GM12878 (cell line): Measurements from ENCODE around the gene CHRM5. TPM values are rescaled to one million over a fixed set of nuclear protein-coding genes. Genes with fewer than 3 reads are reported as not detected.

Experiments used
- BMI1 ChIP-seq: fragments of 450-650 bp; IDR thresholded peaks from 2 replicates; pipeline ENCODE4 v1.6.1; 2016; ENCODE audit warnings: mild to moderate bottlenecking, moderate library complexity, borderline replicate concordance
- CBFB ChIP-seq: IDR thresholded peaks from 2 replicates; pipeline ENCODE4 v1.6.1; 2016; ENCODE audit warnings: antibody characterized with exemption, low read depth
- EED ChIP-seq: sonication (generic); IDR thresholded peaks from 2 replicates; pipeline ENCODE4 v1.6.1; 2016; ENCODE audit warnings: antibody characterized with exemption, low read depth
- GABPA ChIP-seq: IDR thresholded peaks from 2 replicates; pipeline ENCODE4 v1.6.1; 2014; ENCODE audit warnings: antibody characterized with exemption, low read depth, mild to moderate bottlenecking, inconsistent platforms
- HDAC6 ChIP-seq: fragments of 200-600 bp; sonication (generic); IDR thresholded peaks from one replicate; pipeline ENCODE4 v1.8.0; 2017; ENCODE audit warnings: antibody characterized with exemption; ENCODE audit not compliant: unreplicated experiment
- HDGF ChIP-seq: fragments of 450-650 bp; IDR thresholded peaks from 2 replicates; pipeline ENCODE4 v1.6.1; 2016; ENCODE audit warnings: antibody characterized with exemption
- IRF4 ChIP-seq: IDR thresholded peaks from 2 replicates; pipeline ENCODE4 v1.6.1; 2011; ENCODE audit warnings: low read depth, low read length
- MEF2B ChIP-seq: fragments of 450-650 bp; IDR thresholded peaks from 2 replicates; pipeline ENCODE4 v1.6.1; 2018; ENCODE audit warnings: mild to moderate bottlenecking, moderate library complexity; ENCODE audit not compliant: partially characterized antibody, poor library complexity, severe bottlenecking
- MXI1 ChIP-seq: fragments of 150-350 bp; IDR thresholded peaks from 2 replicates; pipeline ENCODE4 v1.6.1; 2011; ENCODE audit warnings: low read depth, mild to moderate bottlenecking, inconsistent platforms, low read length, improper control_type of control experiment
- NFXL1 ChIP-seq: fragments of 450-650 bp; IDR thresholded peaks from 2 replicates; pipeline ENCODE4 v1.6.1; 2017; ENCODE audit warnings: antibody characterized with exemption, mild to moderate bottlenecking, borderline replicate concordance
- NR2C1 ChIP-seq: fragments of 450-650 bp; IDR thresholded peaks from 2 replicates; pipeline ENCODE4 v1.6.1; 2017; ENCODE audit warnings: antibody characterized with exemption, mild to moderate bottlenecking, moderate library complexity
- NR2F1 ChIP-seq: fragments of 450-650 bp; conservative IDR thresholded peaks from 2 replicates; pipeline ENCODE4 v1.6.1; 2017; ENCODE audit warnings: mild to moderate bottlenecking
- RAD21 ChIP-seq: IDR thresholded peaks from 2 replicates; pipeline ENCODE4 v1.6.1; 2011; ENCODE audit warnings: mild to moderate bottlenecking, low read depth, low read length, moderate library complexity; ENCODE audit not compliant: insufficient read depth
- SRF ChIP-seq, 2 experiments: IDR thresholded peaks; 2 replicates each; pipeline ENCODE4 v1.6.1; 2011; ENCODE audit warnings: low read depth in 2 of 2, low read length in 2 of 2, mild to moderate bottlenecking in 1 of 2, moderate library complexity in 1 of 2
- TARDBP ChIP-seq: IDR thresholded peaks from 2 replicates; pipeline ENCODE4 v1.6.1; 2016; ENCODE audit warnings: borderline replicate concordance
- TBL1XR1 ChIP-seq: IDR thresholded peaks from 2 replicates; pipeline ENCODE4 v1.6.1; 2012; ENCODE audit warnings: low read depth, low read length, improper control_type of control experiment
- WRNIP1 ChIP-seq: IDR thresholded peaks from 2 replicates; pipeline ENCODE4 v1.6.1; 2011; ENCODE audit warnings: low read depth, low read length, improper control_type of control experiment, borderline replicate concordance
- YBX1 ChIP-seq: fragments of 450-650 bp; IDR thresholded peaks from 2 replicates; pipeline ENCODE4 v1.6.1; 2016; ENCODE audit warnings: antibody characterized with exemption
- ZNF207 ChIP-seq: fragments of 450-650 bp; IDR thresholded peaks from 2 replicates; pipeline ENCODE4 v1.6.1; 2014; ENCODE audit warnings: antibody characterized with exemption, mild to moderate bottlenecking, borderline replicate concordance
- ZNF384 ChIP-seq: IDR thresholded peaks from 2 replicates; pipeline ENCODE4 v1.6.1; 2012; ENCODE audit warnings: low read depth, mild to moderate bottlenecking, low read length, improper control_type of control experiment, borderline replicate concordance
- polyA plus RNA-seq, 11 experiments: library from polyadenylated mRNA; depleted of rRNA in 4 of 11; unstranded in 6 of 11; stranded (reverse) in 5 of 11; fragments of >200 nt; fragmentation: Nextera tagmentation in 4 of 11; fragmentation: Illumina TruSeq in 1 of 11; extraction: Ambion mirVana in 4 of 11; extraction: Trizol in 1 of 11; gene quantifications; 1 replicate in 1 of 11; 2 replicates in 10 of 11; pipeline versions ENCODE4 v1.2.1 to v1.2.3, GENCODE V29; 2011 to 2016; ENCODE audit warnings: inconsistent platforms in 2 of 11, missing spikeins in 2 of 11, low read depth in 1 of 11
- total RNA-seq, 4 experiments: library from RNA; depleted of rRNA in 3 of 4; stranded (reverse); fragments of >200 nt in 3 of 4; fragmentation: Illumina TruSeq in 1 of 4; extraction: Trizol in 1 of 4; gene quantifications; 2 replicates each; pipeline versions ENCODE4 v1.2.1 to v1.2.3, GENCODE V29; 2013 to 2021
- TF ChIP-seq, protein P1 (sequence below), 3 experiments: IDR thresholded peaks in 2 of 3; conservative IDR thresholded peaks in 1 of 3; 2 replicates each; pipeline ENCODE4 v1.5.1; 2011; ENCODE audit warnings: low read depth in 3 of 3, low read length in 3 of 3, mild to moderate bottlenecking in 3 of 3, control low read depth in 2 of 3, moderate library complexity in 2 of 3, inconsistent platforms in 1 of 3, mixed read lengths in 1 of 3; ENCODE audit not compliant: control insufficient read depth in 2 of 3, insufficient read depth in 1 of 3; ENCODE audit errors: extremely low read depth in 1 of 3
- TF ChIP-seq, protein P2 (sequence below): IDR thresholded peaks from 2 replicates; pipeline ENCODE4 v1.6.1; 2012; ENCODE audit warnings: low read depth, low read length, improper control_type of control experiment
- TF ChIP-seq, protein P3 (sequence below): IDR thresholded peaks from 2 replicates; pipeline ENCODE4 v1.6.1; 2012; ENCODE audit warnings: low read length, inconsistent platforms
- TF ChIP-seq, protein P4 (sequence below): fragments of 450-650 bp; IDR thresholded peaks from 2 replicates; pipeline ENCODE4 v1.6.1; 2017; ENCODE audit warnings: mild to moderate bottlenecking, low read depth, inconsistent platforms; ENCODE audit not compliant: poor library complexity, severe bottlenecking

The CHRM5 gene
- total and polyA plus RNA-seq, 10 of the 15 experiments (the other 5 are each of a cell fraction or from before 2014, with no cell fraction given) = 0.01 to 0.10 (median 0.04) TPM; not detected in 6

DNA sequence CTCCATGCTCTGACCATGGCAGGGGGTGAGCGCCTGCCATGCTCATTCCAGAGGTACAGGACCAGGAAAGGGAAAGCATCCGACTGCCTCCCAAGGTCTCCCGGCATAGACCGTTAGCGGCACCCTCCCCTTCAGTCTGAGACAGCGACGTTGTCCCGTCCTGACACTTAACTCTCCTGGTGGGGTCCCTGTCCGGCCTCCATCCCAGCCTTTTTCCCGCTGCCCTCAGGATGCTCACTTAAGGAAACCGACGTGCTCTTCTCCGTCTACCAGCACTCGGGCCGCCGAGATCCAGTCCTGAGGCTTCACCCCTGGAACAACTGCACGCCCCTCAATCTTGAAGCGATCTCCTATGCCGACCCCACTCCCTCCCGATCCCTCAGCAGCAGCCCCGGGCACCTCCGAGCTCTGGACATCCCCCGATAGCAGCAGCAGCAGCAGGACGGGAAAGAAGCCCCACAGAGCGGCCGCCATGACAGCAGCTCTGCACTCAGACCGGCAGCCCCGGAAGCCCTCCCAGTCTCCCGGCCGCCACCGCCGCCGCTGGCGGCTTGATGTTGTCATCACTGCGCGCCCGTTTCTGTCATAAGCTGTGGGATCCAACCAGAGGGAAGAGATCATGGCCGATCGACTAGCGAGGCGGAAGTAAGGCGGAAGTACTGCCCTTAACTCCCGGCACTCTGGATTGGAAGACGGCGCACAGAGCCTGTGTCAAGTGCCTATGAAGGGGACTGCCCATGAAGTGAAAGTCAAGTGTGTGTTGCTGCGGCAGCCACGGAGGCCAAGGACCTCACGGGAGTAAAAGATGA is 133.3 kb downstream of the CHRM5 start, which contains the start of the genes EMC7 and PGBD4 (continued):
- TF ChIP-seq TBL1XR1 (peak; percentile 18; the same call in 1 of the 2 replicates), WRNIP1 (no peak), HDAC6 (no peak), RAD21 (no peak), TARDBP (0 out of 2 replicates have a peak, but pooled peaks have one; percentile 38), ZNF384 (no peak), CBFB (peak; percentile 78), ZNF207 (peak; percentile 66; the same call in 1 of the 2 replicates), EED (peak; percentile 16), MEF2B (no peak), BMI1 (no peak), HDGF (no peak), NR2C1 (peak; percentile 85), NFXL1 (no peak), SRF (IDR thresholded peaks at IDR 0.05; ENCODE audit: low read depth in 2 of 2, low read length in 2 of 2) (peak; percentile 93 to 94), MXI1 (peak; percentile 96), IRF4 (peak; percentile 52; the same call in 1 of the 2 replicates), YBX1 (no peak), GABPA (peak; percentile 88), NR2F1 (0 out of 2 replicates have a peak, but pooled peaks have one; percentile 19)
- TF ChIP-seq, protein P1, sequence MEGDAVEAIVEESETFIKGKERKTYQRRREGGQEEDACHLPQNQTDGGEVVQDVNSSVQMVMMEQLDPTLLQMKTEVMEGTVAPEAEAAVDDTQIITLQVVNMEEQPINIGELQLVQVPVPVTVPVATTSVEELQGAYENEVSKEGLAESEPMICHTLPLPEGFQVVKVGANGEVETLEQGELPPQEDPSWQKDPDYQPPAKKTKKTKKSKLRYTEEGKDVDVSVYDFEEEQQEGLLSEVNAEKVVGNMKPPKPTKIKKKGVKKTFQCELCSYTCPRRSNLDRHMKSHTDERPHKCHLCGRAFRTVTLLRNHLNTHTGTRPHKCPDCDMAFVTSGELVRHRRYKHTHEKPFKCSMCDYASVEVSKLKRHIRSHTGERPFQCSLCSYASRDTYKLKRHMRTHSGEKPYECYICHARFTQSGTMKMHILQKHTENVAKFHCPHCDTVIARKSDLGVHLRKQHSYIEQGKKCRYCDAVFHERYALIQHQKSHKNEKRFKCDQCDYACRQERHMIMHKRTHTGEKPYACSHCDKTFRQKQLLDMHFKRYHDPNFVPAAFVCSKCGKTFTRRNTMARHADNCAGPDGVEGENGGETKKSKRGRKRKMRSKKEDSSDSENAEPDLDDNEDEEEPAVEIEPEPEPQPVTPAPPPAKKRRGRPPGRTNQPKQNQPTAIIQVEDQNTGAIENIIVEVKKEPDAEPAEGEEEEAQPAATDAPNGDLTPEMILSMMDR (IDR thresholded peaks at IDR 0.05 in 2 of 3, conservative IDR thresholded peaks at IDR 0.05 in 1 of 3; ENCODE audit: control insufficient read depth in 2 of 3, extremely low read depth in 1 of 3, insufficient read depth in 1 of 3, low read depth in 3 of 3, low read length in 3 of 3) = no peak
- TF ChIP-seq, protein P2, sequence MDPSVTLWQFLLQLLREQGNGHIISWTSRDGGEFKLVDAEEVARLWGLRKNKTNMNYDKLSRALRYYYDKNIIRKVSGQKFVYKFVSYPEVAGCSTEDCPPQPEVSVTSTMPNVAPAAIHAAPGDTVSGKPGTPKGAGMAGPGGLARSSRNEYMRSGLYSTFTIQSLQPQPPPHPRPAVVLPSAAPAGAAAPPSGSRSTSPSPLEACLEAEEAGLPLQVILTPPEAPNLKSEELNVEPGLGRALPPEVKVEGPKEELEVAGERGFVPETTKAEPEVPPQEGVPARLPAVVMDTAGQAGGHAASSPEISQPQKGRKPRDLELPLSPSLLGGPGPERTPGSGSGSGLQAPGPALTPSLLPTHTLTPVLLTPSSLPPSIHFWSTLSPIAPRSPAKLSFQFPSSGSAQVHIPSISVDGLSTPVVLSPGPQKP = peak; percentile 98
- TF ChIP-seq, protein P3, sequence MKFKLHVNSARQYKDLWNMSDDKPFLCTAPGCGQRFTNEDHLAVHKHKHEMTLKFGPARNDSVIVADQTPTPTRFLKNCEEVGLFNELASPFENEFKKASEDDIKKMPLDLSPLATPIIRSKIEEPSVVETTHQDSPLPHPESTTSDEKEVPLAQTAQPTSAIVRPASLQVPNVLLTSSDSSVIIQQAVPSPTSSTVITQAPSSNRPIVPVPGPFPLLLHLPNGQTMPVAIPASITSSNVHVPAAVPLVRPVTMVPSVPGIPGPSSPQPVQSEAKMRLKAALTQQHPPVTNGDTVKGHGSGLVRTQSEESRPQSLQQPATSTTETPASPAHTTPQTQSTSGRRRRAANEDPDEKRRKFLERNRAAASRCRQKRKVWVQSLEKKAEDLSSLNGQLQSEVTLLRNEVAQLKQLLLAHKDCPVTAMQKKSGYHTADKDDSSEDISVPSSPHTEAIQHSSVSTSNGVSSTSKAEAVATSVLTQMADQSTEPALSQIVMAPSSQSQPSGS = no peak
- TF ChIP-seq, protein P4, sequence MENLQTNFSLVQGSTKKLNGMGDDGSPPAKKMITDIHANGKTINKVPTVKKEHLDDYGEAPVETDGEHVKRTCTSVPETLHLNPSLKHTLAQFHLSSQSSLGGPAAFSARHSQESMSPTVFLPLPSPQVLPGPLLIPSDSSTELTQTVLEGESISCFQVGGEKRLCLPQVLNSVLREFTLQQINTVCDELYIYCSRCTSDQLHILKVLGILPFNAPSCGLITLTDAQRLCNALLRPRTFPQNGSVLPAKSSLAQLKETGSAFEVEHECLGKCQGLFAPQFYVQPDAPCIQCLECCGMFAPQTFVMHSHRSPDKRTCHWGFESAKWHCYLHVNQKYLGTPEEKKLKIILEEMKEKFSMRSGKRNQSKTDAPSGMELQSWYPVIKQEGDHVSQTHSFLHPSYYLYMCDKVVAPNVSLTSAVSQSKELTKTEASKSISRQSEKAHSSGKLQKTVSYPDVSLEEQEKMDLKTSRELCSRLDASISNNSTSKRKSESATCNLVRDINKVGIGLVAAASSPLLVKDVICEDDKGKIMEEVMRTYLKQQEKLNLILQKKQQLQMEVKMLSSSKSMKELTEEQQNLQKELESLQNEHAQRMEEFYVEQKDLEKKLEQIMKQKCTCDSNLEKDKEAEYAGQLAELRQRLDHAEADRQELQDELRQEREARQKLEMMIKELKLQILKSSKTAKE = no peak
